H1 (cell line): Measurements from ENCODE around the gene LSM3. TPM values are rescaled to one million over a fixed set of nuclear protein-coding genes. Genes with fewer than 3 reads are reported as not detected.

Experiments used
- CTCF ChIA-PET: fragments of 300-600 bp; sonication (Branson Sonifier 250); formaldehyde crosslinking; loops from one replicate; lab custom pipeline; 2021; ENCODE audit not compliant: partially characterized antibody; lab: Charles Lee
- POLR2A ChIA-PET: fragments of 300-600 bp; sonication (Branson Sonifier 250); formaldehyde crosslinking; loops from one replicate; lab custom pipeline; 2021; ENCODE audit warnings: inconsistent platforms; ENCODE audit not compliant: partially characterized antibody; lab: Charles Lee
- DNase-seq, 2 experiments: peaks; one replicate each; pipeline versions ENCODE4 v3.0.0 to v3.0.0-alpha.2; 2010 to 2022; ENCODE audit warnings: low spot score in 2 of 2, low read depth in 1 of 2, mixed read lengths in 1 of 2
- FAIRE-seq: peaks from 2 replicates; lab custom pipeline; 2011; peaks lifted over from hg19 to GRCh38; lab: Jason Lieb, UNC
- H2AFZ ChIP-seq: 2 replicates; pipeline ENCODE4 v1.8.1; 2012; ENCODE audit warnings: low read length, inconsistent platforms
- H2AK5ac ChIP-seq: 2 replicates; pipeline ENCODE4 v1.6.1; 2013; ENCODE audit warnings: low read depth, low read length
- H2BK120ac ChIP-seq: replicated peaks from 2 replicates; pipeline ENCODE3; 2013; ENCODE audit warnings: low read depth, low read length, inconsistent platforms
- H2BK12ac ChIP-seq: 2 replicates; pipeline ENCODE4 v1.6.1; 2013; ENCODE audit warnings: low read depth, low read length
- H2BK15ac ChIP-seq: 2 replicates; pipeline ENCODE4 v1.6.1; 2013; ENCODE audit warnings: low read length
- H2BK20ac ChIP-seq: 2 replicates; pipeline ENCODE4 v1.6.1; 2013; ENCODE audit warnings: low read length
- H2BK5ac ChIP-seq: 2 replicates; pipeline ENCODE4 v1.6.1; 2013; ENCODE audit warnings: low read depth, low read length
- H3K14ac ChIP-seq: 2 replicates; pipeline ENCODE4 v1.6.1; 2013; ENCODE audit warnings: inconsistent platforms; ENCODE audit not compliant: insufficient read length
- H3K18ac ChIP-seq: 2 replicates; pipeline ENCODE4 v1.6.1; 2013; ENCODE audit warnings: low read length; ENCODE audit errors: extremely low read depth
- H3K23ac ChIP-seq: 2 replicates; pipeline ENCODE4 v1.6.1; 2013; ENCODE audit warnings: inconsistent platforms; ENCODE audit not compliant: insufficient read length
- H3K23me2 ChIP-seq: 2 replicates; pipeline ENCODE4 v1.6.1; 2013; ENCODE audit warnings: low read depth, low read length
- H3K27ac ChIP-seq: 2 replicates; pipeline ENCODE4 v1.6.1; 2011; ENCODE audit warnings: low read depth, low read length, inconsistent platforms
- H3K27me3 ChIP-seq, 4 experiments: replicated peaks in 1 of 4; 1 replicate in 1 of 4; 2 replicates in 3 of 4; pipeline versions ENCODE4 v1.6.1 to v1.8.1; 2011 to 2013; ENCODE audit warnings: low read length in 3 of 4, mild to moderate bottlenecking in 3 of 4, inconsistent platforms in 2 of 4, mixed read lengths in 2 of 4, moderate library complexity in 1 of 4; ENCODE audit not compliant: control insufficient read depth in 3 of 4, insufficient read depth in 3 of 4; ENCODE audit errors: extremely low read depth in 1 of 4
- H3K36me3 ChIP-seq, 4 experiments: 2 replicates each; pipeline versions ENCODE4 v1.6.1 to v1.8.1; 2011 to 2013; ENCODE audit warnings: mild to moderate bottlenecking in 4 of 4, low read length in 3 of 4, moderate library complexity in 2 of 4, control low read depth in 1 of 4, inconsistent platforms in 1 of 4; ENCODE audit not compliant: insufficient read depth in 4 of 4, control insufficient read depth in 2 of 4
- H3K4ac ChIP-seq: replicated peaks from 2 replicates; pipeline ENCODE3; 2013; ENCODE audit warnings: low read length, low read depth, mixed read lengths, inconsistent platforms; ENCODE audit not compliant: insufficient read length
- H3K4me1 ChIP-seq, 4 experiments: replicated peaks in 1 of 4; 1 replicate in 1 of 4; 2 replicates in 3 of 4; pipeline versions ENCODE4 v1.6.1 to v1.8.1; 2011 to 2013; ENCODE audit warnings: low read length in 3 of 4, inconsistent platforms in 2 of 4, mixed read lengths in 1 of 4; ENCODE audit not compliant: insufficient read depth in 4 of 4, control insufficient read depth in 3 of 4
- H3K4me2 ChIP-seq, 2 experiments: 2 replicates each; pipeline versions ENCODE4 v1.6.1 to v1.8.1; 2011 to 2013; ENCODE audit warnings: low read depth in 2 of 2, low read length in 2 of 2, control low read depth in 1 of 2, inconsistent platforms in 1 of 2, mild to moderate bottlenecking in 1 of 2; ENCODE audit not compliant: insufficient read depth in 1 of 2
- H3K4me3 ChIP-seq, 4 experiments: fragments of 200-600, 300-600 bp in 1 of 4; sonication (generic), shearing (Covaris generic), sonication (Bioruptor Twin) in 1 of 4; 2 replicates each; pipeline versions ENCODE4 v1.5.1 to v1.8.1; 2011 to 2016; ENCODE audit warnings: low read length in 4 of 4, low read depth in 3 of 4, control low read depth in 2 of 4, inconsistent platforms in 2 of 4, mild to moderate bottlenecking in 2 of 4, mixed read lengths in 1 of 4, moderate library complexity in 1 of 4; ENCODE audit not compliant: insufficient read depth in 2 of 4; ENCODE audit errors: extremely low read depth in 1 of 4
- H3K56ac ChIP-seq: replicated peaks from 2 replicates; pipeline ENCODE3; 2013; ENCODE audit warnings: low read depth, mild to moderate bottlenecking, mixed read lengths, low read length, inconsistent platforms; ENCODE audit not compliant: insufficient read length
- H3K79me1 ChIP-seq: 2 replicates; pipeline ENCODE4 v1.6.1; 2013; ENCODE audit warnings: low read depth, low read length, control low read depth
- H3K79me2 ChIP-seq, 2 experiments: 2 replicates each; pipeline versions ENCODE4 v1.6.1 to v1.8.1; 2012 to 2013; ENCODE audit warnings: low read length in 2 of 2, mild to moderate bottlenecking in 2 of 2, inconsistent platforms in 1 of 2; ENCODE audit not compliant: insufficient read depth in 2 of 2, control insufficient read depth in 1 of 2
- H3K9ac ChIP-seq, 4 experiments: replicated peaks in 1 of 4; 1 replicate in 1 of 4; 2 replicates in 3 of 4; pipeline versions ENCODE4 v1.6.1 to v1.8.1; 2011 to 2013; ENCODE audit warnings: low read depth in 3 of 4, low read length in 3 of 4, control low read depth in 2 of 4, mild to moderate bottlenecking in 2 of 4, moderate library complexity in 2 of 4, inconsistent platforms in 1 of 4; ENCODE audit errors: extremely low read depth in 1 of 4
- H3K9me3 ChIP-seq, 2 experiments: 2 replicates each; pipeline versions ENCODE4 v1.6.1 to v1.8.1; 2012 to 2013; ENCODE audit warnings: mild to moderate bottlenecking in 2 of 2, moderate library complexity in 2 of 2, control low read depth in 1 of 2, inconsistent platforms in 1 of 2, low read depth in 1 of 2, low read length in 1 of 2, mixed read lengths in 1 of 2; ENCODE audit not compliant: insufficient read depth in 2 of 2
- H4K20me1 ChIP-seq, 2 experiments: replicated peaks in 1 of 2; 2 replicates each; pipeline versions ENCODE3 to v1.8.1; 2011 to 2013; ENCODE audit warnings: inconsistent platforms in 2 of 2, low read length in 2 of 2, mild to moderate bottlenecking in 1 of 2; ENCODE audit not compliant: insufficient read depth in 2 of 2, control insufficient read depth in 1 of 2
- H4K5ac ChIP-seq: 2 replicates; pipeline ENCODE4 v1.6.1; 2013; ENCODE audit warnings: low read length, low read depth, mixed read lengths, inconsistent platforms; ENCODE audit not compliant: insufficient read length
- H4K8ac ChIP-seq: 2 replicates; pipeline ENCODE4 v1.8.0; 2013; ENCODE audit warnings: mild to moderate bottlenecking, moderate library complexity, low read length, inconsistent platforms; ENCODE audit not compliant: insufficient read depth; ENCODE audit errors: extremely low read depth
- H4K91ac ChIP-seq: replicated peaks from 2 replicates; pipeline ENCODE3; 2013; ENCODE audit warnings: low read length, mixed read lengths, inconsistent platforms; ENCODE audit not compliant: insufficient read length
- CEBPB ChIP-seq: IDR thresholded peaks from 2 replicates; pipeline ENCODE4 v1.6.1; 2012; ENCODE audit warnings: low read depth, low read length
- CREB1 ChIP-seq: IDR thresholded peaks from 2 replicates; pipeline ENCODE4 v1.6.1; 2012; ENCODE audit warnings: inconsistent platforms
- KDM1A ChIP-seq: fragments of 200-600, 300-600 bp; sonication (generic); IDR thresholded peaks from 2 replicates; pipeline ENCODE4 v1.7.1; 2016; ENCODE audit warnings: mild to moderate bottlenecking, low read length, borderline replicate concordance
- NRF1 ChIP-seq: IDR thresholded peaks from 2 replicates; pipeline ENCODE4 v1.6.1; 2011; ENCODE audit warnings: mild to moderate bottlenecking, low read depth, low read length, improper control_type of control experiment
- RFX5 ChIP-seq: IDR thresholded peaks from 2 replicates; pipeline ENCODE4 v1.6.1; 2011; ENCODE audit warnings: low read depth, low read length, improper control_type of control experiment, borderline replicate concordance
- SAP30 ChIP-seq: fragments of 300-600 bp; sonication (generic); IDR thresholded peaks from 2 replicates; pipeline ENCODE4 v1.7.1; 2012; ENCODE audit warnings: low read length, moderate library complexity, mild to moderate bottlenecking, inconsistent platforms; ENCODE audit not compliant: insufficient read depth, insufficient replicate concordance
- TAF7 ChIP-seq: optimal IDR thresholded peaks from 2 replicates; pipeline ENCODE3; 2011; ENCODE audit warnings: low read depth, mild to moderate bottlenecking, inconsistent platforms, low read length, moderate library complexity, borderline replicate concordance
- WGBS, 2 experiments: shearing (Covaris generic) in 1 of 2; methylation state at CpG; one replicate each; pipeline versions ENCODE4 v1.1.6 to v1.1.7; 2013 to 2015; ENCODE audit warnings: low lambda C conversion rate in 2 of 2, mixed read lengths in 2 of 2, inconsistent platforms in 1 of 2, low coverage in 1 of 2, missing lambda C conversion rate in 1 of 2; ENCODE audit not compliant: insufficient replicate concordance in 2 of 2, insufficient coverage in 1 of 2, insufficient read length in 1 of 2; ENCODE audit errors: extremely low coverage in 1 of 2, missing lambda C conversion rate in 1 of 2; 5-methylcytosine and 5-hydroxymethylcytosine counted together
- polyA plus RNA-seq, 7 experiments: library from polyadenylated mRNA; depleted of rRNA in 3 of 7; stranded (reverse) in 5 of 7; unstranded in 2 of 7; fragments of >200 nt in 5 of 7; fragments of 200-250 nt in 2 of 7; gene quantifications; 1 replicate in 5 of 7; 2 replicates in 1 of 7; 4 replicates in 1 of 7; pipeline versions ENCODE4 v1.2.1 to v1.2.3, GENCODE V29; 2011 to 2013; ENCODE audit warnings: missing spikeins in 2 of 7, mixed read lengths in 2 of 7
- total RNA-seq: library from RNA; stranded (reverse); fragmentation: NEBNext Ultra II Directional; extraction: Animal tissue kit (Norgen Biotek cat#: 25700); gene quantifications from 2 replicates; pipeline ENCODE4 v1.2.1, GENCODE V29; 2021
- TF ChIP-seq, protein P1 (sequence below): IDR thresholded peaks from 2 replicates; pipeline ENCODE4 v1.6.1; 2012; ENCODE audit warnings: inconsistent platforms

The LSM3 gene
- total and polyA plus RNA-seq, 2 of the 8 experiments (the other 6 are each of a cell fraction or from before 2014, with no cell fraction given) = 7.1 to 25.4 TPM

DNA sequence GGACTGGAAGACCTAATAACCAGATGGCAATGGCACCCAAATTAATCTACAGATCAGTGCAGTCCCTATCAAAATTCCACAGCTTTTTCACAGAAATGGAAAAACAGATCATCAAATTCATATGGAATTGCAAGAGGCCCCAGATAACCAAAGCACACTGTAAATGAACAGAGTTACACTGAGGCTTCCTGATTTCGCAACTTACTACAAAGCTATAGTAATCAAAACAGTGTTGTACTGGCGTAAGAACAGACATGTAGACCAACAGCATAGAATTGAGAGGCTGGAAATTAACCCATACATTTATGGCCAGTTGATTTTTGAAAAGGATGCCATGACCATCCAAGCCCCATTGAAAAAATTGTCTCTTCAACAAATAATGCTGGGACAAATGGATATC is 16.4 kb upstream of the LSM3 start:
- H3K27ac ChIP-seq = no peak overlapping the region
- H3K14ac ChIP-seq = no peak overlapping the region
- H2BK20ac ChIP-seq = no peak overlapping the region
- no peak overlapping the region for H3K4ac ChIP-seq
- no peak for DNase-seq
- no peaks in the 10 kb centered on the region for H3K23me2 ChIP-seq
- H3K4me2 ChIP-seq = no peak overlapping the region
- no peak overlapping the region for H3K4me3 ChIP-seq
- no peaks in the 10 kb centered on the region for H3K79me2 ChIP-seq
- H3K56ac ChIP-seq = no peak overlapping the region
- H3K27me3 ChIP-seq = no peaks in the 10 kb centered on the region
- ChIA-PET POLR2A (interaction anchor here (1.1 kb wide), 1 partner anchor 71 kb away, joined by 4 read pairs; no protein-coding TSS in a partner anchor), CTCF (interaction anchor here (0.6 to 0.9 kb wide), 2 partner anchors 14 to 16 kb away, joined by 3 to 5 read pairs; no protein-coding TSS in a partner anchor)
- no peak overlapping the region for H2AK5ac ChIP-seq
- H4K5ac ChIP-seq = no peak overlapping the region
- H3K79me1 ChIP-seq = no peaks in the 10 kb centered on the region
- no peak overlapping the region for H2BK12ac ChIP-seq
- peaks cover 24 to 86% (median 57%) of the 10 kb centered on the region in 4 experiments for H3K36me3 ChIP-seq
- no peaks in the 10 kb centered on the region for H3K9me3 ChIP-seq
- no peak for FAIRE-seq
- H3K9ac ChIP-seq = no peak overlapping the region
- H4K8ac ChIP-seq = no peak overlapping the region
- H2BK5ac ChIP-seq = no peak overlapping the region
- H3K23ac ChIP-seq = no peak overlapping the region
- H4K91ac ChIP-seq = no peak overlapping the region
- no peak overlapping the region for H2BK15ac ChIP-seq
- H3K4me1 ChIP-seq = no peaks in the 10 kb centered on the region
- no peak overlapping the region for H2AFZ ChIP-seq
- H2BK120ac ChIP-seq = no peak overlapping the region
- WGBS, 2 experiments = 92% methylated on average over 2 of the region's 2 CpGs; no CpG with 5 or more reads in 1 of the 2 experiments
- H3K18ac ChIP-seq = no peak overlapping the region
- TF ChIP-seq RFX5 (no peak), SAP30 (no peak), CREB1 (no peak), KDM1A (no peak), TAF7 (no peak), NRF1 (no peak), CEBPB (0 out of 2 replicates have a peak, but pooled peaks have one; percentile 27)
- TF ChIP-seq, protein P1, sequence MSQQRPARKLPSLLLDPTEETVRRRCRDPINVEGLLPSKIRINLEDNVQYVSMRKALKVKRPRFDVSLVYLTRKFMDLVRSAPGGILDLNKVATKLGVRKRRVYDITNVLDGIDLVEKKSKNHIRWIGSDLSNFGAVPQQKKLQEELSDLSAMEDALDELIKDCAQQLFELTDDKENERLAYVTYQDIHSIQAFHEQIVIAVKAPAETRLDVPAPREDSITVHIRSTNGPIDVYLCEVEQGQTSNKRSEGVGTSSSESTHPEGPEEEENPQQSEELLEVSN = no peak
- peaks cover 2% of the 10 kb centered on the region in 2 experiments for H4K20me1 ChIP-seq
